ENCODE data around the gene RALGPS1. TPM values are rescaled to one million over a fixed set of nuclear protein-coding genes. Genes with fewer than 3 reads are reported as not detected.

Gene RALGPS1
- total RNA-seq, 2 donors from 2014 or later, result 15.3 to 79.4 TPM

DNA sequence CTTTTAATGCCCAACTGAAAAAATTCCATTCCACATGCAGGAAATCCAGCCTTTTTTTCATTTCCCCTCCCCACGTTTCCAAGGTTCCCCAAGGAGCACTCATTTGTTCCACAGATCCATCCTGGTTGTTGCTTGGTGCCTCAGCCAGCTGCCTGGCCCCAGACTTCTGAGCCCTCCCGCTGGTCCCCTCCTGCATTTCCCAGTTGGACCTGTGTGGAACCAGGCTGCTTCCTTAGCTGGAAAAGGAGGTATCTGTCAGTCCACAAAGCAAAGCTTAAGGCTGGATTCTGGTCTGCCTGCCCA, 163.0 kb downstream of the RALGPS1 start:
- no peak for TF ChIP-seq POLR2A (IDR thresholded peaks at IDR 0.05)
- TF ChIP-seq, protein P1, sequence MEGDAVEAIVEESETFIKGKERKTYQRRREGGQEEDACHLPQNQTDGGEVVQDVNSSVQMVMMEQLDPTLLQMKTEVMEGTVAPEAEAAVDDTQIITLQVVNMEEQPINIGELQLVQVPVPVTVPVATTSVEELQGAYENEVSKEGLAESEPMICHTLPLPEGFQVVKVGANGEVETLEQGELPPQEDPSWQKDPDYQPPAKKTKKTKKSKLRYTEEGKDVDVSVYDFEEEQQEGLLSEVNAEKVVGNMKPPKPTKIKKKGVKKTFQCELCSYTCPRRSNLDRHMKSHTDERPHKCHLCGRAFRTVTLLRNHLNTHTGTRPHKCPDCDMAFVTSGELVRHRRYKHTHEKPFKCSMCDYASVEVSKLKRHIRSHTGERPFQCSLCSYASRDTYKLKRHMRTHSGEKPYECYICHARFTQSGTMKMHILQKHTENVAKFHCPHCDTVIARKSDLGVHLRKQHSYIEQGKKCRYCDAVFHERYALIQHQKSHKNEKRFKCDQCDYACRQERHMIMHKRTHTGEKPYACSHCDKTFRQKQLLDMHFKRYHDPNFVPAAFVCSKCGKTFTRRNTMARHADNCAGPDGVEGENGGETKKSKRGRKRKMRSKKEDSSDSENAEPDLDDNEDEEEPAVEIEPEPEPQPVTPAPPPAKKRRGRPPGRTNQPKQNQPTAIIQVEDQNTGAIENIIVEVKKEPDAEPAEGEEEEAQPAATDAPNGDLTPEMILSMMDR (IDR thresholded peaks at IDR 0.05), result no peak
- H3K36me3 ChIP-seq (replicated peaks in 1 of 2; ENCODE audit: insufficient read depth in 1 of 2, low read depth in 2 of 2), result no peaks in the 10 kb centered on the region
- DNase-seq (no peak), ATAC-seq (no peak)
- no peak overlapping the region for H3K27ac ChIP-seq
- no peak overlapping the region for H3K4me3 ChIP-seq
- intact Hi-C loops (cut with DNase I), result no loop called here
- no peaks in the 10 kb centered on the region for H3K9me3 ChIP-seq
- H3K27me3 ChIP-seq, result no peaks in the 10 kb centered on the region
- WGBS, 2 donors, result 72 to 94% methylated on average over 2 of the region's 2 CpGs
- H3K4me1 ChIP-seq, result peaks cover 16% of the 10 kb centered on the region

DNA sequence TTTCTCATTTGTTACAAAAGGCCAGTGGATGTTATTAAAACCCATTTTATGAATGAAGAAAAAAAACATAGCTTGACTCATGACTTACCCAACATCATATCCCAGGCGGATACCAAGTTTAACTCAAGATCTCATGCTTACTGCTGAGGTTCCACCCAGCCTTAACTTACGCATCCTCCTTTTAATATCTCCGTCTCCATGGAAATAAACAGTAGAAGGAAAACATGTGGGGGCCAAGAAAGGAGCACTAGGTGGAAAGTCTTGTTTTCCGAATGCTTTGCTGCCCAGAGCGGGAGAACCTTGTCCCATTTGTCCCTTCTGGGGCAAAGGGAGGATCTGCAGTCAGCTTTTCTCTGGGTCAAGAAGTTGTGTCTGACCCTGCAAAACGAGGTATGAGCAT, 163.8 kb downstream of the RALGPS1 start:
- H3K4me1 ChIP-seq, result peaks cover 20% of the 10 kb centered on the region
- ATAC-seq (no peak), DNase-seq (no peak)
- no peak overlapping the region for H3K4me3 ChIP-seq
- H3K9me3 ChIP-seq, result no peaks in the 10 kb centered on the region
- no peaks in the 10 kb centered on the region for H3K27me3 ChIP-seq
- intact Hi-C loops (cut with DNase I), result no loop called here
- no peaks in the 10 kb centered on the region for H3K36me3 ChIP-seq (replicated peaks in 1 of 2; ENCODE audit: insufficient read depth in 1 of 2, low read depth in 2 of 2)
- TF ChIP-seq, protein P1 (IDR thresholded peaks at IDR 0.05), result no peak
- no peak for TF ChIP-seq POLR2A (IDR thresholded peaks at IDR 0.05)
- H3K27ac ChIP-seq, result no peak overlapping the region
- 96% methylated on average over 6 of the region's 6 CpGs for WGBS, 2 donors

DNA sequence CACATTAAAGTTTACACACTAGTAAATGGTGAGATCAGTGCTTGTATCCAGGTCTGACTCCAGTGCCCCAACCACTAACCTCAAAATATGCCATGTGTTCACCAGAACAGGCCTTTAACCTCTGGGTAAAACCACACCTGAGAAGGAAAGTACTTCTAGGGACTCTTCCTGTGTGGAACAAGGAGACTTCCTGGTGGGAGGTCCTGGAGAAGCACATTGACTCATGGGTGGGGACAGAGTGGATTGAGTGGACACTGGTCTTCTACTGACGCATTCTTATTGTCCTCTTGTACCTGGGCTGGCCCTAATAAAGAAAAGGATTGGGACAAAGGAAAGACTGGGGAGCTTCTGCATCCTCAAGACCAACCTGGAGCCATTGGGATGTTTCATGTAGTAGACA, 164.4 kb downstream of the RALGPS1 start:
- intact Hi-C loops (cut with DNase I), result no loop called here
- no peaks in the 10 kb centered on the region for H3K9me3 ChIP-seq
- no peak overlapping the region for H3K4me3 ChIP-seq
- no peak for TF ChIP-seq POLR2A (IDR thresholded peaks at IDR 0.05)
- TF ChIP-seq, protein P1 (IDR thresholded peaks at IDR 0.05), result no peak
- H3K27ac ChIP-seq, result no peak overlapping the region
- H3K27me3 ChIP-seq, result no peaks in the 10 kb centered on the region
- WGBS, 2 donors, result 91 to 96% methylated on average over 1 of the region's 1 CpG
- no peak for DNase-seq
- no peaks in the 10 kb centered on the region for H3K36me3 ChIP-seq (replicated peaks in 1 of 2; ENCODE audit: insufficient read depth in 1 of 2, low read depth in 2 of 2)
- H3K4me1 ChIP-seq, result peaks cover 22% of the 10 kb centered on the region
- no peak for ATAC-seq

DNA sequence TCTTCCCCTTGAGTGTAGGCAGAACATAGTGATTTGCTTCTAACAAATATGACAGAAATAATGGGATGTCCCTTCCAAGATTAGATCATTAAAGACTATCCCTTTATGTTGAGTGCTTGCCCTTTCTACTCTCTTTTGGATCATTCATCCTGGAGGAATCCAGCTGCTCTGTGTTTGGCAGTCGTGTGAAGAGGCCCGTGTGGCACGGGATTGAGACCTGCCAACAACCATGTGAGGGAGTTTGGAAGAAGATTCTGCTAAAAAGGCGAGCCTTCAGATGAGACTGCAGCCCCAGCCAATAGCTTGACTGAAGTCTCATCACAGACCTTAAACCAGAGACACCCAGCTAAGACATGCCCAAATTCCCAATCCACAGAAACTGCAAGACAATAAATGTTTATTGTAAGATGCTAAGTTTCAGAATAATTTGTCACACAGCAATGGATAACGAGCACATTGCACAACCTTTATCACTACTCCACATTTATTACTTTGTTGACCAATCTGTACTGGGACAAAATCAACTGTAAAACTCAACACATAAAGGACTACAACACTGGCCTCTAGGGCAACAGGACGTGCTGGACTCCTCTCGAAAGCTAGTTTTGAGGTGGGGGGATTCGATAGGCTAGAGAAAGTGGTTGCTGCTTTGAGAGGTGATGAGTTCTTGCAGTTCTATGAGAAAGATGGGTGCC, 165.0 kb downstream of the RALGPS1 start:
- Histone ChIP-seq H3K27ac (no peak overlapping the region), H3K36me3 (replicated peaks in 1 of 2; ENCODE audit: insufficient read depth in 1 of 2, low read depth in 2 of 2) (no peaks in the 10 kb centered on the region), H3K4me3 (no peak overlapping the region), H3K4me1 (peaks cover 22% of the 10 kb centered on the region), H3K9me3 (no peaks in the 10 kb centered on the region), H3K27me3 (no peaks in the 10 kb centered on the region)
- intact Hi-C loops (cut with DNase I), result no loop called here
- WGBS, 2 donors, result 93 to 95% methylated on average over 8 of the region's 8 CpGs
- no peak for TF ChIP-seq POLR2A (IDR thresholded peaks at IDR 0.05)
- TF ChIP-seq, protein P1 (IDR thresholded peaks at IDR 0.05), result no peak
- no peak for ATAC-seq
- DNase-seq, result no peak
